ENCODE data around the gene LRP1B.
A peak's percentile ranks its signal among the peaks of the same experiment; 100 is the strongest.

The LRP1B gene

DNA sequence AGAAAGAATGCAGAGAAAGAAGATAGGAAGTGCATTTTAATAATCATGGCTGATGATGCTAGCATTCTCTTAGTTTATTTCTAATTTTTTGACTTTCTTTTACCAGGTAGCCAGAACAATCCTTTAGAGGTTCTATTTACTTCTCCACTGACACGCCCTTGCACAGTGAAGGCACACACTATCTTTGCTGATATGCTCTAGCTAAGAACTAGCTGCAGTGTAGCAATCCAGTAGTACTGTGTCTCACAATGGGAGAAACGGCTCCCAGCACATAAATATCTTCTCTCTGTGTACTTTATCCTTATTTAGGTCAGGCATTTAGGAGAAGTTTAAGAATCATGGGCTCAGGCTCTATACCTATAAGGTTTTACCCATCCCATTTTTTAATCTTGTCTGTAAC is 1005.4 kb downstream of the LRP1B start:
- no peak for TF ChIP-seq CTCF (IDR thresholded peaks at IDR 0.05; ENCODE audit: low read depth, low read length, missing control alignments)
- no peak overlapping the region for H3K4me3 ChIP-seq (ENCODE audit: low read depth, low read length)
- no peak for DNase-seq (ENCODE audit: low read depth)

GRCh38 chr2:141118836-141119235 is 1012.0 kb downstream of the LRP1B start:
- H3K4me3 ChIP-seq (ENCODE audit: low read depth, low read length): no peak overlapping the region
- no peak for DNase-seq (ENCODE audit: low read depth)
- TF ChIP-seq CTCF (IDR thresholded peaks at IDR 0.05; ENCODE audit: low read depth, low read length, missing control alignments): no peak

DNA sequence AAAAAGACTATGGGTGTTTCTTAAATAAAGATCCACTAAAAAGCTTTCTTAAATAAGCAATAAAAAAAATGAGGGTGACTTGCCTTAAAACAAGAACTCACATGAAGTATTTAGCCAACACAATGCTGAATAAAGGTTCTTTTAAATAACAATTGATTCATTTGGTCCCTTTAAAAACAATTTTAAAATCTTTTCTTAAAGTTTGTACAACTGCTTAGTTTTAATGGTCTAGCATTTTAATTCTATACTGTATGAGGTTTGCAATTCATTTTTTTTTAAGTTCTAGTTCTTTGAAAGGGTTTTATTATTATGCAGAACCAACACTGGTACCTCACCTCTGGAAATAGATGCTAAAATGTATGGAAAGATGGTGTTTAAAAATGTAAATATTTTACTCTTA is 1017.5 kb downstream of the LRP1B start:
- DNase-seq (ENCODE audit: low read depth): no peak
- no peak for TF ChIP-seq CTCF (IDR thresholded peaks at IDR 0.05; ENCODE audit: low read depth, low read length, missing control alignments)
- no peak overlapping the region for H3K4me3 ChIP-seq (ENCODE audit: low read depth, low read length)

DNA sequence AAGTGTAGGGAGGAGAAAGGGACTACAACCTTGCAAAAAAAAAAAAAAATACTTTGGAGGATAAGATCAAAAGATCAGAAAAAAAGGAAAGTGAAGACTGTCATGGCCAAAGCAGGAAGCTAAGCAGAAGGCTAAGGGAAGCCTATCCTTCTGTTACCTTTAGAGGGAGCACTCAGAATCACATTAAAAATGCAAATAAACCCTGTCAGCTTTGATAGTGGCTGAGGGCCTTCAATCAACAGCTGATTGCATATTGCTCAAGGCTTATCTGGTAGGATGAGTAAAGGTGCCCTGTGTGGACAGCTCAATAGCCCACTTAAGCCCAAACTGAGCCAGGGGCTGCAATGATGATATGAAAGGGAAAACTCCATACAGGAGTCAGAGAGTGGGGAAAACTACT is 1021.2 kb downstream of the LRP1B start:
- DNase-seq (ENCODE audit: low read depth): no peak
- peak; percentile 13 for TF ChIP-seq CTCF (IDR thresholded peaks at IDR 0.05; ENCODE audit: low read depth, low read length, missing control alignments)
- H3K4me3 ChIP-seq (ENCODE audit: low read depth, low read length): no peak overlapping the region

- no peak for DNase-seq (ENCODE audit: low read depth)
- no peak for TF ChIP-seq CTCF (IDR thresholded peaks at IDR 0.05; ENCODE audit: low read depth, low read length, missing control alignments)
- no peak overlapping the region for H3K4me3 ChIP-seq (ENCODE audit: low read depth, low read length)
Observed at GRCh38 chr2:141105763-141106162, 1025.1 kb downstream of the LRP1B start.

DNA sequence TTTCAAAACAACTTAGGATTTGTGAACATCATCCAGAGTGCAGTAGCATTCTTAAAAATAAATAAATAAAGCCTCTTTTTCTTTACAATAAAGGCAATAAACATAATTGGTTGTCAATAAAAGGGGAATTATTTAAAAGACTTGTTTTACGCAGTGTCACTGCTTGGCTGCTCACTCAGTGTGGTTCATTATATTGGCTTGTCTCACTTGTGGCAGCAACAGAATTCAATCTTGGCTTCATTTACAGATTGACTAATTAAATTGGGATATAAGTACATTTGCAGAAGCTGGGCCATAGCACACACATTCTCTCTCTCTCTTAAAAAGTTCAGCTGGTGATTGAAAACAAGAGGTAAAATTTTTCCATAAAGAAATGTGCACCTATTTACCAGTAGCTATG is 1027.6 kb downstream of the LRP1B start:
- DNase-seq (ENCODE audit: low read depth): no peak
- TF ChIP-seq CTCF (IDR thresholded peaks at IDR 0.05; ENCODE audit: low read depth, low read length, missing control alignments): no peak
- H3K4me3 ChIP-seq (ENCODE audit: low read depth, low read length): no peak overlapping the region

- DNase-seq (ENCODE audit: low read depth): no peak
- no peak overlapping the region for H3K4me3 ChIP-seq (ENCODE audit: low read depth, low read length)
- no peak for TF ChIP-seq CTCF (IDR thresholded peaks at IDR 0.05; ENCODE audit: low read depth, low read length, missing control alignments)
Observed at GRCh38 chr2:141079231-141079630, 1051.6 kb downstream of the LRP1B start.

Measured in GM12864 (cell line).